ENCODE measurements around the gene BBOX1.

BBOX1 gene

DNA sequence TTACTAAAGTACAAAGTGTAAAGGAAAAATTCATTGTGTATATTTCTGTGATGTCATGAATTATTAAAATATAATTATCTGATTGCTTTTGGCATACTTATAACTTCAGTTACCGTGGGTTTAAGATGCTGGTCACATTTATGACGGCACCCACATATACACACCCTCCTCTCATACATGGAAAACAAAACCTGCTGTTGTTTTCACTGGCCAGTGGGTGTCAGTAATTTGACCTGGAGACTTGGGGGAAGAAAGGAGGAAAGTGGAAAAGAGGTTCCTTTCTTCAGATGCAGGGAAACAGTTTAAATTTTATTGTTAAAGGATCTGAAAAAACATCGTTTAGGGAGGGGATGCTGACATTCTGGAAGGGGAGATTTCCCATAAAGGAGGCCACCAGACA, 742 bp upstream of the BBOX1 start:
- Histone ChIP-seq H3K9me3 (ENCODE audit: control insufficient read depth, insufficient read depth, low read length) (no peaks in the 10 kb centered on the region; the same call in 1 of the 2 replicates), H3K4me3 (ENCODE audit: low read length) (no peak overlapping the region), H3K36me3 (ENCODE audit: control insufficient read depth, low read length) (no peaks in the 10 kb centered on the region), H3K79me2 (ENCODE audit: control insufficient read depth, low read length) (no peaks in the 10 kb centered on the region), H3K4me1 (ENCODE audit: control insufficient read depth, low read length) (no peaks in the 10 kb centered on the region), H3K27me3 (ENCODE audit: control insufficient read depth, low read length) (no peaks in the 10 kb centered on the region), H3K4me2 (ENCODE audit: low read length) (no peak overlapping the region), H3K9me2 (replicated peaks; ENCODE audit: control insufficient read depth, low read length) (no peaks in the 10 kb centered on the region), H3K27ac (ENCODE audit: low read depth, low read length) (no peak overlapping the region), H3F3A (ENCODE audit: control insufficient read depth, insufficient read depth) (no peaks in the 10 kb centered on the region), H4K20me1 (ENCODE audit: control insufficient read depth, insufficient read depth, low read depth, low read length) (no peaks in the 10 kb centered on the region)
- TF ChIP-seq CTCF (IDR thresholded peaks at IDR 0.05; ENCODE audit: low read depth, low read length, poor library complexity, severe bottlenecking) (no peak), EZH2phosphoT487 (IDR thresholded peaks at IDR 0.05; ENCODE audit: borderline replicate concordance, low read length) (no peak)

DNA sequence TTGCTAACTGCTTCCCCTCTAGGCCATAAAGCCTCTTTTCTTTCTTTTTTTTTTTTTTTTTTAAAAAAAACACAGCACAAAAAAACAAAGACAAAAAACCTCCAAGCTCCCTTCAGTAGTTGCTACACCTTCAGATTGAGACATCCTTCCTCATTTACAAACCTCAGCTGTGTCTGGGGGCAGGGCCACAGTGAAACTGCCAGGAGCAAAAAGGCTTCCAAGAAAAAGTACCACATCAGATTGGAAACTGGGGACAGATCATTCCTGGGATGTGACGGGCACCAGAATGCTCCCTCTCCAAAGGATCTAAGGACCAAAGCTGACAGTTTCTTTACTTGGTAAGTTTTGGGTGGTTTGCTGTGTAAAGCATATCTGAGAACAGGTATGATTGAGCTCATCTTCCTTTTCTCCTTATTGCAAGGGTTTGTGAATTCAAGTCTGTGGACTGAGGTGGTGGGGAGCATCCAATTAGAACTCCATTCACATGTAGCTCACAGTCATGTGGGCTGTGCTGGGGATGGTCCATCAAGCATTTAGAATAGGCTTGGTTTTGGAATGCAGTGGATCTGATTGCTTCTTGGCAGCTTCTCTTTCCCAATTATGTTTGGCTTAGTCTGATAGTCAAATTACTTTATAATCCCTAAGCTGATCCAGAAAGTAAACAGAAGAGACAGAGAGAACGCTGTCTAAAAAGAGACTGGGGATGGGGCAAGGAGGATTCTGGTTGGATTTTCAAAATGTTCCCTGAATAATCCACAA, 705 bp downstream of the BBOX1 start:
- H3K4me2 ChIP-seq (ENCODE audit: low read length) = no peak overlapping the region
- H3K27ac ChIP-seq (ENCODE audit: low read depth, low read length) = no peak overlapping the region
- no peak overlapping the region for H3K4me3 ChIP-seq (ENCODE audit: low read length)
- no peaks in the 10 kb centered on the region for H3F3A ChIP-seq (ENCODE audit: control insufficient read depth, insufficient read depth)
- TF ChIP-seq CTCF (IDR thresholded peaks at IDR 0.05; ENCODE audit: low read depth, low read length, poor library complexity, severe bottlenecking) (no peak), EZH2phosphoT487 (IDR thresholded peaks at IDR 0.05; ENCODE audit: borderline replicate concordance, low read length) (no peak)
- no peaks in the 10 kb centered on the region for H3K9me2 ChIP-seq (replicated peaks; ENCODE audit: control insufficient read depth, low read length)
- H3K79me2 ChIP-seq (ENCODE audit: control insufficient read depth, low read length) = no peaks in the 10 kb centered on the region
- no peaks in the 10 kb centered on the region for H3K27me3 ChIP-seq (ENCODE audit: control insufficient read depth, low read length)
- H3K36me3 ChIP-seq (ENCODE audit: control insufficient read depth, low read length) = no peaks in the 10 kb centered on the region
- no peaks in the 10 kb centered on the region for H3K4me1 ChIP-seq (ENCODE audit: control insufficient read depth, low read length)
- no peaks in the 10 kb centered on the region for H3K9me3 ChIP-seq (ENCODE audit: control insufficient read depth, insufficient read depth, low read length)
- H4K20me1 ChIP-seq (ENCODE audit: control insufficient read depth, insufficient read depth, low read depth, low read length) = no peaks in the 10 kb centered on the region

GRCh38 chr11:27046956-27047355, 6.3 kb downstream of the BBOX1 start:
- Histone ChIP-seq H3K4me1 (ENCODE audit: control insufficient read depth, low read length) (no peaks in the 10 kb centered on the region), H3K9me2 (replicated peaks; ENCODE audit: control insufficient read depth, low read length) (no peaks in the 10 kb centered on the region), H3K27ac (ENCODE audit: low read depth, low read length) (no peak overlapping the region), H3K4me2 (ENCODE audit: low read length) (no peak overlapping the region), H4K20me1 (ENCODE audit: control insufficient read depth, insufficient read depth, low read depth, low read length) (no peaks in the 10 kb centered on the region), H3K9me3 (ENCODE audit: control insufficient read depth, insufficient read depth, low read length) (no peaks in the 10 kb centered on the region), H3K4me3 (ENCODE audit: low read length) (no peak overlapping the region), H3K79me2 (ENCODE audit: control insufficient read depth, low read length) (no peaks in the 10 kb centered on the region), H3K27me3 (ENCODE audit: control insufficient read depth, low read length) (no peaks in the 10 kb centered on the region), H3F3A (ENCODE audit: control insufficient read depth, insufficient read depth) (no peaks in the 10 kb centered on the region), H3K36me3 (ENCODE audit: control insufficient read depth, low read length) (no peaks in the 10 kb centered on the region)
- TF ChIP-seq CTCF (IDR thresholded peaks at IDR 0.05; ENCODE audit: low read depth, low read length, poor library complexity, severe bottlenecking) (no peak), EZH2phosphoT487 (IDR thresholded peaks at IDR 0.05; ENCODE audit: borderline replicate concordance, low read length) (no peak)
